Hematopoietic multipotent progenitor cell treated with erythropoietin and hydrocortisone succinate and interleukin-3 and kit ligand, for 4 days (in vitro differentiated cells): ENCODE results near the gene CDH4.

Source experiments
- DNase-seq: peaks from one replicate; pipeline ENCODE4 v3.0.0-alpha.2; 2015

Gene CDH4

GRCh38 chr20:61948586-61949362, 696.7 kb downstream of the CDH4 start:
- no peak for DNase-seq

GRCh38 chr20:61949363-61949713, 697.3 kb downstream of the CDH4 start:
- DNase-seq = no peak

- no peak for DNase-seq
Observed at GRCh38 chr20:61949714-61950640, 697.9 kb downstream of the CDH4 start.

GRCh38 chr20:61950641-61951071, 698.6 kb downstream of the CDH4 start:
- DNase-seq = no peak

GRCh38 chr20:61951695-61952533, 699.9 kb downstream of the CDH4 start:
- peak; percentile 50 for DNase-seq

- no peak for DNase-seq
Observed at GRCh38 chr20:61953037-61954021, 701.3 kb downstream of the CDH4 start.

GRCh38 chr20:61954276-61955021, 702.4 kb downstream of the CDH4 start:
- no peak for DNase-seq

GRCh38 chr20:61955668-61956395, 703.8 kb downstream of the CDH4 start:
- DNase-seq = no peak

- no peak for DNase-seq
Observed at GRCh38 chr20:61956396-61957342, 704.6 kb downstream of the CDH4 start.

- DNase-seq = no peak
Observed at GRCh38 chr20:61957961-61958715, 706.1 kb downstream of the CDH4 start.

GRCh38 chr20:61958773-61959700, 707.0 kb downstream of the CDH4 start:
- DNase-seq = peak; percentile 21

GRCh38 chr20:61960836-61961235, 708.8 kb downstream of the CDH4 start:
- no peak for DNase-seq

- no peak for DNase-seq
Observed at GRCh38 chr20:61963149-61963548, 711.1 kb downstream of the CDH4 start.

- DNase-seq = no peak
Observed at GRCh38 chr20:61963885-61964674, 712.0 kb downstream of the CDH4 start.

GRCh38 chr20:61964675-61965605, 712.9 kb downstream of the CDH4 start:
- DNase-seq = no peak
